Neural crest cell (in vitro differentiated cells): ENCODE data around the gene TBX18. TPM values are rescaled to one million over a fixed set of nuclear protein-coding genes. Genes with fewer than 3 reads are reported as not detected.

Source experiments
- DNase-seq: peaks from one replicate; pipeline ENCODE4 v3.0.0; 2021; ENCODE audit warnings: low read depth, mixed read lengths, low spot score
- H3K27ac Mint-ChIP-seq: one replicate; pipeline ENCODE4 v1.8.0; 2021; ENCODE audit warnings: mild to moderate bottlenecking, mixed read lengths; ENCODE audit not compliant: unreplicated experiment
- H3K27me3 Mint-ChIP-seq: 2 replicates; pipeline ENCODE4 v1.8.0; 2021; ENCODE audit warnings: low read depth, mild to moderate bottlenecking, mixed read lengths
- H3K36me3 Mint-ChIP-seq: 2 replicates; pipeline ENCODE4 v1.8.0; 2021; ENCODE audit warnings: low read depth, mild to moderate bottlenecking, mixed read lengths
- H3K4me1 Mint-ChIP-seq: 2 replicates; pipeline ENCODE4 v1.8.0; 2021; ENCODE audit warnings: mixed read lengths
- H3K4me3 Mint-ChIP-seq: one replicate; pipeline ENCODE4 v1.8.0; 2021; ENCODE audit warnings: mild to moderate bottlenecking, mixed read lengths
- H3K9me3 Mint-ChIP-seq: 2 replicates; pipeline ENCODE4 v1.8.0; 2021; ENCODE audit warnings: mixed read lengths
- total RNA-seq: library from RNA; stranded (reverse); gene quantifications from 2 replicates; pipeline ENCODE4 v1.2.1, GENCODE V29; 2021
- TF ChIP-seq, protein P1 (sequence below): fragments of 200-600 bp; sonication (generic); conservative IDR thresholded peaks from 2 replicates; pipeline ENCODE4 v1.5.0; 2021; ENCODE audit warnings: antibody characterized with exemption, mild to moderate bottlenecking

The TBX18 gene
- total RNA-seq, 1 donor from 2014 or later, result 0.47 TPM

DNA sequence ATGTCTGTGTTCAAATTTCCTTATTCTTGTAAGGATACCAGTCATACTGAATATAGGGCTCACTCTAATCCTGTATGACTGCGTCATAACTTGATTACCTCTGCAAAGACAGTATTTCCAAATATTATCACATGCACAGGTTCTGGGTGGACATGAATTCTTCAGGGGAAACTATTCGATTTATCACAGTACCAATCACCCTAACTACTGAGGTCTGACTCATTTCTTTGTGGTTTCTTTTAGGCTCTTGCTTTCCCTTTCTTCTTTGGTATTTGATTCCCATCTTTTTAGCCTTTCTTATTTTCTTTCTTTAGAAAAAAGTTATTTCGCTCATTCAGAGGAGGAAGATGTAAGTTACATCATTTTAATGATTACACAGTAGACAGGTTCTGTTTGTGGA, 40.3 kb upstream of the TBX18 start:
- no peak for DNase-seq
- H3K36me3 Mint-ChIP-seq, result no peaks in the 10 kb centered on the region
- H3K4me3 Mint-ChIP-seq, result no peak overlapping the region
- H3K27ac Mint-ChIP-seq, result no peak overlapping the region
- TF ChIP-seq, protein P1, sequence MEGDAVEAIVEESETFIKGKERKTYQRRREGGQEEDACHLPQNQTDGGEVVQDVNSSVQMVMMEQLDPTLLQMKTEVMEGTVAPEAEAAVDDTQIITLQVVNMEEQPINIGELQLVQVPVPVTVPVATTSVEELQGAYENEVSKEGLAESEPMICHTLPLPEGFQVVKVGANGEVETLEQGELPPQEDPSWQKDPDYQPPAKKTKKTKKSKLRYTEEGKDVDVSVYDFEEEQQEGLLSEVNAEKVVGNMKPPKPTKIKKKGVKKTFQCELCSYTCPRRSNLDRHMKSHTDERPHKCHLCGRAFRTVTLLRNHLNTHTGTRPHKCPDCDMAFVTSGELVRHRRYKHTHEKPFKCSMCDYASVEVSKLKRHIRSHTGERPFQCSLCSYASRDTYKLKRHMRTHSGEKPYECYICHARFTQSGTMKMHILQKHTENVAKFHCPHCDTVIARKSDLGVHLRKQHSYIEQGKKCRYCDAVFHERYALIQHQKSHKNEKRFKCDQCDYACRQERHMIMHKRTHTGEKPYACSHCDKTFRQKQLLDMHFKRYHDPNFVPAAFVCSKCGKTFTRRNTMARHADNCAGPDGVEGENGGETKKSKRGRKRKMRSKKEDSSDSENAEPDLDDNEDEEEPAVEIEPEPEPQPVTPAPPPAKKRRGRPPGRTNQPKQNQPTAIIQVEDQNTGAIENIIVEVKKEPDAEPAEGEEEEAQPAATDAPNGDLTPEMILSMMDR, result no peak
- H3K27me3 Mint-ChIP-seq, result peaks cover 41% of the 10 kb centered on the region
- no peaks in the 10 kb centered on the region for H3K9me3 Mint-ChIP-seq
- H3K4me1 Mint-ChIP-seq, result no peaks in the 10 kb centered on the region

DNA sequence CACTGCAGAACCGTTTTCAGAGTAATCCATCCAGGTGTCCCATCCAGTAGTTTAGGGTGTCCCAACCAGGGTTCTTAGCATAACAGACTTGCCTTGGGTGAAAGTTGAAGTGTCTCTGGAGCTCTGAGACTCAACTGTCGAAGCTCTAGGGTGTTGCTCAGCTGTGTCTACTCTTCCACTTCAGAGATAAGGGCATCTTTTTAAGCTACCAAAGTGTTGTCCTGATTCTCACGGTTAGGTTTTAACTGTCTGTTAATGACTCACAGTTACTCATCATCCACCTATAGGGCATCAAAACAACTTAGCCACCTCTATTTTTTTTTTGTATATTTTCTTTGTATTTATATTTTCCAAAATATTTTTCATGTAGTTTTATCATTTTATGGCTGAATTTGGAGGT, 36.9 kb upstream of the TBX18 start:
- H3K4me3 Mint-ChIP-seq, result no peak overlapping the region
- H3K9me3 Mint-ChIP-seq, result peaks cover 2% of the 10 kb centered on the region
- H3K27ac Mint-ChIP-seq, result no peak overlapping the region
- DNase-seq, result no peak
- H3K27me3 Mint-ChIP-seq, result peaks cover 42% of the 10 kb centered on the region
- TF ChIP-seq, protein P1, result no peak
- no peaks in the 10 kb centered on the region for H3K4me1 Mint-ChIP-seq
- H3K36me3 Mint-ChIP-seq, result no peaks in the 10 kb centered on the region

DNA sequence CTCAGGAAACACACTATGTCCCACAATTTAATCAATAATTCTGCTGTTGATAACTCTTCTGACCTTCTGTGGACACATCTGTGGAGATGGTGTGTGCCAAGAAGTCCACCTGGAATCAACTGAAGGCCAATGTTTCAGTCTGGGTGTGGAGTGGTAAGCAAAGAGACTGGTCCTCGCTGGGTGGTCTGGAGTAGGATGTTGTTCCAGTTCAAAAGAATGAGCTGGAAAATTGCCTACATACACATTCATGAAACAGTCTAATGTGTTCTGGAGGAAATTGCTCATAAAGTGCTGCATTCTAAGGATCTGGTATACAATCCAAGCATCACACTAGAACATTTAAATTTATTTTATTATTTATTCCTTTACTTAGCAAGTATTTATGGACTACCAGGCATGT, 33.9 kb upstream of the TBX18 start:
- Mint-ChIP-seq H3K36me3 (no peaks in the 10 kb centered on the region), H3K27ac (no peak overlapping the region), H3K27me3 (peaks cover 22% of the 10 kb centered on the region), H3K9me3 (peaks cover 6% of the 10 kb centered on the region), H3K4me3 (no peak overlapping the region), H3K4me1 (no peaks in the 10 kb centered on the region)
- TF ChIP-seq, protein P1, result no peak
- no peak for DNase-seq

DNA sequence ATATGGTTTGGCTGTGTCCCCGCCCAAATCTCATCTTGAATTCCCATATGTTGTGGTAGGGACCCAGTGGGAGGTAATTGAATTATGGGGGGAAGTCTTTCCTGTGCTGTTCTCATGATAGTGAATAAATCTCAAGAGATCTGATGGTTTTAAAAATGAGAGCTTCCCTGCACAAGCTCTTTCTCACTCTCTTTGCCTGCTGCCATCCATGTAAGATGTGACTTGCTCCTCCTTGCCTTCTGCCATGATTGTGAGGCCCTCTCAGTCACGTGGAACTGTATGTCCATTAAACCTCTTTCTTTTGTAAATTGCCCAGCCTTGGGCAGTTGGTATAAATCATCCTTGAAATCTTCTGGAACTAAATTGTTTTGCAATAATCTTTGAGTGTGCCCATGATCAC, 31.9 kb upstream of the TBX18 start:
- Mint-ChIP-seq H3K4me1 (no peaks in the 10 kb centered on the region), H3K27me3 (peaks cover 18% of the 10 kb centered on the region), H3K36me3 (no peaks in the 10 kb centered on the region), H3K27ac (no peak overlapping the region), H3K4me3 (no peak overlapping the region), H3K9me3 (peaks cover 6% of the 10 kb centered on the region)
- DNase-seq, result no peak
- TF ChIP-seq, protein P1, result no peak

DNA sequence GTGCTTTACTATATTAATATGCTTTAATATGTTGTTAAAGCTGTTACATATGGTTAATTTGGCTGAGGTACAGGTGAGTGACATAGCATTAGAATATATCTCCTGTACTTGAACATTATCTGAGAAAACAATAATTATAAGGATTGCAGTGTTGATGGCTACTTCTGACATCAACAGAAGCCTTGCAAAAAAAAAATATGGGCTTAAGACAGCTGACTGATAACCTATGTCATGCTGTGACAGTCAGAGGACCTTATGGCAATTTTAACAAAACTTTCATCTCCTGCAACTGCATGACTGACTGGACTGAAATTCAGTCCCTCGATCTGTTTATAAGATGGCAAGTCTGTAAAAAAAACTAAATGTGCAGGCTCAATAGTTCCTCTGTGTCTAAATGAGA, 27.5 kb upstream of the TBX18 start:
- H3K36me3 Mint-ChIP-seq, result no peaks in the 10 kb centered on the region
- peaks cover 38% of the 10 kb centered on the region for H3K27me3 Mint-ChIP-seq
- peaks cover 6% of the 10 kb centered on the region for H3K9me3 Mint-ChIP-seq
- H3K4me3 Mint-ChIP-seq, result no peak overlapping the region
- DNase-seq, result no peak
- TF ChIP-seq, protein P1, result no peak
- H3K4me1 Mint-ChIP-seq, result no peaks in the 10 kb centered on the region
- H3K27ac Mint-ChIP-seq, result no peak overlapping the region

DNA sequence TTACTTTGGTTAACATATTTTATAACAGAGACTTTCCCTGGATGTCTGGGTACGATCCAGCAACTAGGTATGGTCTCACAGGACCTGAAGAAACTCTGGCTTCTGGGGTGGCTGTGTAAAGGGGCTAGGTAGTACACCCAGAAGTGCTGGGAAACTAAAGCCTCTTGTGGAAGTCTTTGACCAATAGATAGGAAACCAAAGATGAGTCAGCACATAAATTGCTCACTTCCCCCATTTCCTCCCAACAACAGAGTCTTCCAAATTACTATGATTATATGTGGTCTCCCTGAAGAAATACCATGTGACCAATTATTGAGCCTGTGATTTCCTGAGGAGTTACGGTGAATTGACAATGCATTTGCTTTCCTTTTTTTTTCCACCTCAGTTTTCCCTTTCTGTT, 26.8 kb upstream of the TBX18 start:
- H3K4me1 Mint-ChIP-seq, result no peaks in the 10 kb centered on the region
- no peak overlapping the region for H3K27ac Mint-ChIP-seq
- H3K36me3 Mint-ChIP-seq, result no peaks in the 10 kb centered on the region
- DNase-seq, result no peak
- TF ChIP-seq, protein P1, result no peak
- peaks cover 39% of the 10 kb centered on the region for H3K27me3 Mint-ChIP-seq
- H3K9me3 Mint-ChIP-seq, result peaks cover 4% of the 10 kb centered on the region
- no peak overlapping the region for H3K4me3 Mint-ChIP-seq
